Spleen (tissue), 11 donors: ENCODE data around the gene TEX2. TPM values are rescaled to one million over a fixed set of nuclear protein-coding genes. Genes with fewer than 3 reads are reported as not detected.
"Not testable (repeated sequence)": the region's sequence is repeated elsewhere in the genome, so short reads cannot be mapped to it uniquely, and the experiment has no call there.

Experiments
- DNase-seq: peaks from one replicate; pipeline ENCODE4 v3.0.0-alpha.2; 2020
- H3K27ac ChIP-seq, 8 donors: fragments of 200-600 bp; sonication (generic) in 7 of 8; 1 replicate in 4 of 8; 2 replicates in 4 of 8; pipeline versions ENCODE4 v1.5.0 to v1.8.0; 2016 to 2021; ENCODE audit warnings: inconsistent platforms in 4 of 8, mild to moderate bottlenecking in 4 of 8, moderate library complexity in 1 of 8
- H3K27me3 ChIP-seq, 7 donors: fragments of 200-600 bp; sonication (generic) in 6 of 7; replicated peaks in 1 of 7; 1 replicate in 4 of 7; 2 replicates in 3 of 7; pipeline versions ENCODE4 v1.5.0 to v1.8.0; 2016 to 2021; ENCODE audit warnings: inconsistent platforms in 3 of 7, mild to moderate bottlenecking in 1 of 7
- H3K36me3 ChIP-seq, 6 donors: fragments of 200-600 bp; sonication (generic) in 5 of 6; 1 replicate in 4 of 6; 2 replicates in 2 of 6; pipeline versions ENCODE4 v1.5.0 to v1.8.0; 2016 to 2021; ENCODE audit warnings: inconsistent platforms in 2 of 6
- H3K4me1 ChIP-seq, 6 donors: fragments of 200-600 bp; sonication (generic) in 5 of 6; 1 replicate in 3 of 6; 2 replicates in 3 of 6; pipeline versions ENCODE4 v1.5.0 to v1.8.0; 2016 to 2021; ENCODE audit warnings: inconsistent platforms in 3 of 6
- H3K4me3 ChIP-seq, 8 donors: fragments of 200-600 bp; sonication (generic) in 7 of 8; 1 replicate in 4 of 8; 2 replicates in 4 of 8; pipeline versions ENCODE4 v1.5.0 to v1.8.0; 2016 to 2021; ENCODE audit warnings: inconsistent platforms in 4 of 8, mild to moderate bottlenecking in 4 of 8, moderate library complexity in 2 of 8
- H3K9me3 ChIP-seq, 8 donors: fragments of 200-600 bp; sonication (generic) in 7 of 8; 1 replicate in 4 of 8; 2 replicates in 4 of 8; pipeline versions ENCODE4 v1.5.0 to v1.8.0; 2016 to 2021; ENCODE audit warnings: inconsistent platforms in 4 of 8
- POLR2A ChIP-seq, 3 donors: fragments of 450-650 bp; IDR thresholded peaks; one replicate each; pipeline ENCODE4 v1.5.1; 2017; ENCODE audit warnings: antibody characterized with exemption in 3 of 3, mild to moderate bottlenecking in 1 of 3
- POLR2AphosphoS5 ChIP-seq, 3 donors: sonication (generic); formaldehyde crosslinking; IDR thresholded peaks; one replicate each; pipeline ENCODE4 v1.5.1; 2017; ENCODE audit warnings: antibody characterized with exemption in 3 of 3
- WGBS, 5 donors: extraction: QIAGEN DNeasy Blood & Tissue Kit in 3 of 5; methylation state at CpG; one replicate each; pipeline versions ENCODE4 v1.1.5 to v1.1.7; 2013 to 2018; 5-methylcytosine and 5-hydroxymethylcytosine counted together
- intact Hi-C: fragments of 100-400 bp; cut with DNase I; formaldehyde crosslinking; loops from one replicate; pipeline ENCODE4 v1.15.0; 2023; ENCODE audit warnings: low total_unique reads
- polyA plus RNA-seq, 3 donors: library from polyadenylated mRNA; stranded (reverse); fragments of 200-250 nt; gene quantifications; one replicate each; pipeline ENCODE4 v1.2.1, GENCODE V29; 2013
- total RNA-seq, 7 donors: library from RNA; depleted of rRNA in 3 of 7; stranded (reverse); fragments of >200 nt in 3 of 7; fragmentation: NEBNext Ultra II Directional in 4 of 7; extraction: Animal tissue kit (Norgen Biotek cat#: 25700) in 4 of 7; gene quantifications; one replicate each; pipeline versions ENCODE4 v1.1.0 to v1.2.1, GENCODE V29; 2016 to 2021
- TF ChIP-seq, protein P1 (sequence below), 11 experiments: fragments of 200-600 bp in 7 of 11; fragments of 450-650 bp in 4 of 11; sonication (generic) in 4 of 11; IDR thresholded peaks in 8 of 11; conservative IDR thresholded peaks in 3 of 11; 1 replicate in 7 of 11; 2 replicates in 4 of 11; pipeline versions ENCODE4 v1.4.0 to v1.8.0; 2016 to 2021; ENCODE audit warnings: antibody characterized with exemption in 11 of 11, inconsistent platforms in 4 of 11, mild to moderate bottlenecking in 1 of 11
- donor health status: healthy with polysubstance abuse.
- donor health status: DM: no; HTN: no; CAD: no; lungs with moderate emphysema.
- donor health status: DM: no; HTN: no; CAD: no.
- donor health status: Bipolar disorder and iron deficiency.
- donor health status: healthy.
- donor health status: DM: no; HTN: no; CAD: no.
- donor health status: DM: yes; HTN: yes; CAD: no.

The TEX2 gene
- total and polyA plus RNA-seq, 10 donors: 3.0 to 44.5 (median 26.7) TPM

DNA sequence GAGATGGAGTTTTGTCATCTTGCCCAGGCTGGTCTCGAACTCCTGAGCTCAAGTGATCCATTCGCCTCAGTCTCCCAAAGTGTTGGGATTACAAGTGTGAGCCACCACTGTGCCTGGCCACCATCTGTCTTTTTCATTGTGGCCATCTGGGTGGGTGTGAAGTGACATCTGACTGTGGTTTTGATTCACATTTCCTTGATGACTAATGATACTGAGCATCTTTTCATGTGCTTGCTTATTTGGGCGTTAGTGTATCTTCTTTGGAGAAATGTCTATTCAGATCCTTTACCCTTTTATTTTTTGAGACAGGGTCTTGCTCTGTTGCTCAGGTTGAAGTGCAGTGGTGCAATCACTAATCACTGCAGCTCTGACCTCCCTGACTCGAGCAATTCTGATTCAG, 79.2 kb downstream of the TEX2 start:
- H3K4me1 ChIP-seq: peaks cover 0 to 34% (median 6%) of the 10 kb centered on the region in 6 donors
- TF ChIP-seq POLR2AphosphoS5 (IDR thresholded peaks at IDR 0.05) (no peak), POLR2A (IDR thresholded peaks at IDR 0.05) (no peak)
- TF ChIP-seq, protein P1, sequence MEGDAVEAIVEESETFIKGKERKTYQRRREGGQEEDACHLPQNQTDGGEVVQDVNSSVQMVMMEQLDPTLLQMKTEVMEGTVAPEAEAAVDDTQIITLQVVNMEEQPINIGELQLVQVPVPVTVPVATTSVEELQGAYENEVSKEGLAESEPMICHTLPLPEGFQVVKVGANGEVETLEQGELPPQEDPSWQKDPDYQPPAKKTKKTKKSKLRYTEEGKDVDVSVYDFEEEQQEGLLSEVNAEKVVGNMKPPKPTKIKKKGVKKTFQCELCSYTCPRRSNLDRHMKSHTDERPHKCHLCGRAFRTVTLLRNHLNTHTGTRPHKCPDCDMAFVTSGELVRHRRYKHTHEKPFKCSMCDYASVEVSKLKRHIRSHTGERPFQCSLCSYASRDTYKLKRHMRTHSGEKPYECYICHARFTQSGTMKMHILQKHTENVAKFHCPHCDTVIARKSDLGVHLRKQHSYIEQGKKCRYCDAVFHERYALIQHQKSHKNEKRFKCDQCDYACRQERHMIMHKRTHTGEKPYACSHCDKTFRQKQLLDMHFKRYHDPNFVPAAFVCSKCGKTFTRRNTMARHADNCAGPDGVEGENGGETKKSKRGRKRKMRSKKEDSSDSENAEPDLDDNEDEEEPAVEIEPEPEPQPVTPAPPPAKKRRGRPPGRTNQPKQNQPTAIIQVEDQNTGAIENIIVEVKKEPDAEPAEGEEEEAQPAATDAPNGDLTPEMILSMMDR (IDR thresholded peaks at IDR 0.05 in 8 of 11, conservative IDR thresholded peaks at IDR 0.05 in 3 of 11): no peak
- no peaks in the 10 kb centered on the region for H3K27me3 ChIP-seq
- intact Hi-C loops: no loop called here
- no peaks in the 10 kb centered on the region for H3K9me3 ChIP-seq
- no peak overlapping the region for H3K4me3 ChIP-seq
- no peak for DNase-seq
- WGBS, 5 donors: 69 to 84% (median 75%) methylated on average over 4 of the region's 4 CpGs
- H3K36me3 ChIP-seq: peaks cover 0 to 33% (median 4%) of the 10 kb centered on the region in 6 donors
- H3K27ac ChIP-seq: peak overlapping the region in 3 of 8 donors; percentile 4 to 81 (median 15)

DNA sequence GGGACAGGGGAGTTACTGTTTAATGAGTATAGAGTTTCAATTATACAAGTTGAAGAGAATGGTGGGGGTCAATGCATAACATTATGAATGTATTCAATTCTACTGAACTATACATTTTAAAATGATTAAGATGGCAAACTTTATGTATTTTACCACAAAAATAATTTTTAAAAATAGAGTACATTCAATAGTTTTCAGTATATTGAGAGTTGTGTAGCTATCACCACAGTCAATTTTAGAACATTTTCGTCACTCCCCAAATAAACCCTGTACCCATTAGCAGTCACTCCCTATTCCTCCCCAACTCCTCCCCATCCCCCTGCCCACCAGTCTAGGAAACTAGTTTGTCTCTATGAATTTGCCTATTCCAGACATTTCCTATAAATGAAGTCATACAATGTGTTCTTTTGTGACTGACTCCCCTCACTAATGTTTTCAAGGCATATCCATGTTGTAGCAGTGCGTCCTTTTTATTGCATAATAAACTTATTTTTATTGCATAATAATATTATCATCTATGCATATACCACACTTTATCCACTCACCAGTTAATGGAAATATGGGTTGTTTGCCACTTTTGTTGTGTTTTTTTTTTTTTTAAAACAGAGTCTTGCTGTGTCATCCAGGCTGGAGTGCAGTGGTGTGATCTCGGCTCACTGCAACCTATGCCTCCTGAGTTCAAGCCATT, 80.6 kb downstream of the TEX2 start:
- TF ChIP-seq POLR2AphosphoS5 (IDR thresholded peaks at IDR 0.05) (no peak), POLR2A (IDR thresholded peaks at IDR 0.05) (no peak)
- TF ChIP-seq, protein P1 (IDR thresholded peaks at IDR 0.05 in 8 of 11, conservative IDR thresholded peaks at IDR 0.05 in 3 of 11): no peak
- DNase-seq: no peak
- WGBS, 5 donors: 77 to 94% (median 83%) methylated on average over 3 of the region's 3 CpGs
- Histone ChIP-seq H3K36me3 (peaks cover 0 to 33% (median under 1%) of the 10 kb centered on the region in 6 donors), H3K27ac (peak overlapping the region in 1 of 8 donors; percentile 81), H3K27me3 (no peaks in the 10 kb centered on the region), H3K4me1 (peaks cover 0 to 36% (median 6%) of the 10 kb centered on the region in 6 donors), H3K9me3 (no peaks in the 10 kb centered on the region), H3K4me3 (no peak overlapping the region)
- intact Hi-C loops: no loop called here

DNA sequence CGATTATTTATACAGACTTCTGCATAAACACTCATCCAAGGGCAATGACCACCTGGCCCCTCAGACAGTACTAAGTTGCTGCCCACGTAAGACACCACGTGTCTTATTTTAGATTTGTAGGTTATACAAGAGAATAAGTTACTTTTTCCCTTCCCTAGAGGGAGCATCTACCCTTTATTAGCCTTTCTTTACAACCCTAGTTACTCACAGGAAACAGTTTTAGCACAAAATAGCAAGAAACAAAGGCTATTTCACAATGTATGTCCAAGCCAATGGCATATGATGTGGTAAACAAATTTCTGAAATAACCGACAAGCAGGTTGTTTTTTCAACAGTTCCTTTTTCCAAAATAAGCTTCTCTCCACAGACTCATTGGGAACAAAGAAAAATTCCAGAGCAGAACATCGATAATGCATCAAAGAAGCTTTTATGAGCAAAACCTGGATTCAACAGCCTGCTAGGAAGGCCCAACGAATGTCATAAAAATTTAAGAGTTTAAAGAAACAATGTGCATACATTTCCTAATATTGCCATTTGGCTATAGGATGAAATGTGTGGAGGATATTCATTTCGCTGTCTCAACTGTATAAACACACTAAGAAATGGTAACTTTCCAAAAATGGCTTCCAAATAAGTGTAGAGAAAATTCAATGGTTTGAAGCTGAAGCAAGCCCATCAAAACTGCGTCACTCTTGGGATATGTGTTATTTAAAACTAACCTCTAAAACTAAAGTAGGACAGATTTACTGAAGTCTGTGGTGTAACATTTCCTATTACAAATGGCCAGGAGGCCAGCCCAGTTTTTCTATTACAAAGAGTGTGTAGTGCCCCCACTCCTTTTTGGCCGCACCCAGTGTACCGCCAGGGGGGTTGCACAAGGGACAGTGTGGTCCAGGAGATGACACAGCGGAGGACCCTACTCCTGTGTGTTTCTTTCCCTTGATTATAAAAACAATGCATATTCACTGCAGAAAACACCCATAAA, 82.7 kb downstream of the TEX2 start:
- DNase-seq: no peak
- Histone ChIP-seq H3K9me3 (no peaks in the 10 kb centered on the region), H3K27me3 (no peaks in the 10 kb centered on the region), H3K4me3 (no peak overlapping the region), H3K4me1 (peaks cover 0 to 37% (median 8%) of the 10 kb centered on the region in 6 donors), H3K27ac (peak overlapping the region in 5 of 8 donors; percentile 41 to 81 (median 78)), H3K36me3 (peaks cover 0 to 36% (median 2%) of the 10 kb centered on the region in 6 donors)
- WGBS, 5 donors: 42 to 77% (median 61%) methylated on average over 11 of the region's 11 CpGs
- intact Hi-C loops: no loop called here
- TF ChIP-seq POLR2A (IDR thresholded peaks at IDR 0.05): no peak
- no peak for TF ChIP-seq POLR2AphosphoS5 (IDR thresholded peaks at IDR 0.05)
- TF ChIP-seq, protein P1 (IDR thresholded peaks at IDR 0.05 in 8 of 11, conservative IDR thresholded peaks at IDR 0.05 in 3 of 11): no peak

DNA sequence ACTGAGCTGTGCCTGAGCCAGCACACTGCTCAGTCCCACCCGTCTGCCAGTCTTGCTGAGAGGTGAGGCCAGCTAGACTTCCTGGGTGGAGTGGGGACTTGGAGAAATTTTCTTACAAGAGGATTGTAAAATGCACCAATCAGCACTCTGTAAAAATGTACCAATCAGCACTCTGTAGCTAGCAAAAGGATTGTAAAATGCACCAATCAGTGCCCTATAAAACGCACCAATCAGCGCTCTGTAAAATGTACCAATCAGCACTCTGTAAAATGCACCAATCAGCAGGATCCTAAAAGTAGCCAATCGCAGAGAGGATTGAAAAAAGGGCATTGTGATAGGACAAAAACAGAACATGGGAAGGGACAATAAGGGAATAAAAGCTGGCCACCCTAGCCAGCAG, 84.0 kb downstream of the TEX2 start:
- DNase-seq, H3K27me3 ChIP-seq, intact Hi-C loops, H3K4me3 ChIP-seq, H3K9me3 ChIP-seq: not testable (repeated sequence)
- 35 to 77% (median 47%) methylated on average over 3 to 4 of the region's 4 CpGs for WGBS, 5 donors
- Histone ChIP-seq H3K4me1 (peaks cover 0 to 46% (median 13%) of the 10 kb centered on the region in 6 donors), H3K36me3 (peaks cover 0 to 45% (median 2%) of the 10 kb centered on the region in 6 donors), H3K27ac (peak overlapping the region in 3 of 8 donors; percentile 2 to 81 (median 79))
